GM13977 (cell line): ENCODE data around the gene LIN37.

Experiments
- DNase-seq: peaks from one replicate; pipeline ENCODE4 v3.0.0; 2012; ENCODE audit warnings: low spot score
- in situ Hi-C: fragments of 300-500 bp; cut with MboI; formaldehyde crosslinking; loops from one replicate; pipeline ENCODE4 v1.12.0; 2022; ENCODE audit warnings: low sequenced_read_pairs, low pct_unique_long_range_greater_than_20kb, mixed read lengths, inconsistent platforms; ENCODE audit not compliant: unreplicated experiment
- TF ChIP-seq, protein P1 (sequence below): IDR thresholded peaks from 2 replicates; pipeline ENCODE4 v1.5.1; 2012; ENCODE audit warnings: mild to moderate bottlenecking, control low read depth; ENCODE audit not compliant: insufficient read depth; ENCODE audit errors: extremely low read depth, missing control alignments

LIN37 gene

DNA sequence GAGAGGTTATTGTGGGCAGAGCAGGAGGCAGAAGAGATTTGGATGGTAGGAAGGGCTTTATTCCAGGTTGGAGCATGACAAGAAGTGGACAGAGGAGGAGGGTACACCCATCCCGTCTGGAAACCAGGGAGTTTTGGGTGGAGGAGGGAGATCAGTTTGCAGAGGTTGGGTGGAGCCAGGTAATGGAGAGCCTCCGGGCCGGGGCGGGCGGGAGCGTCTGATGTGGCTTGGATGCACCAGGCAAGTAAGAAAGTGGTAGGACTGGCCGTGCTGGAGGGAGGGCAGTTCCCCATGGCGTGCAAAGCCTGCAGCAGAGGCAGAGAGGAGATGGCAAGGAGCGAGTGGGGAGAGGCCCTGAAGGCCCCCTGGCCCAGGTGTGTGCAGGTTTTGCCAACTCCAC lies 17.0 kb upstream of the LIN37 start:
- in situ Hi-C loops = no loop called here
- DNase-seq = no peak
- TF ChIP-seq, protein P1, sequence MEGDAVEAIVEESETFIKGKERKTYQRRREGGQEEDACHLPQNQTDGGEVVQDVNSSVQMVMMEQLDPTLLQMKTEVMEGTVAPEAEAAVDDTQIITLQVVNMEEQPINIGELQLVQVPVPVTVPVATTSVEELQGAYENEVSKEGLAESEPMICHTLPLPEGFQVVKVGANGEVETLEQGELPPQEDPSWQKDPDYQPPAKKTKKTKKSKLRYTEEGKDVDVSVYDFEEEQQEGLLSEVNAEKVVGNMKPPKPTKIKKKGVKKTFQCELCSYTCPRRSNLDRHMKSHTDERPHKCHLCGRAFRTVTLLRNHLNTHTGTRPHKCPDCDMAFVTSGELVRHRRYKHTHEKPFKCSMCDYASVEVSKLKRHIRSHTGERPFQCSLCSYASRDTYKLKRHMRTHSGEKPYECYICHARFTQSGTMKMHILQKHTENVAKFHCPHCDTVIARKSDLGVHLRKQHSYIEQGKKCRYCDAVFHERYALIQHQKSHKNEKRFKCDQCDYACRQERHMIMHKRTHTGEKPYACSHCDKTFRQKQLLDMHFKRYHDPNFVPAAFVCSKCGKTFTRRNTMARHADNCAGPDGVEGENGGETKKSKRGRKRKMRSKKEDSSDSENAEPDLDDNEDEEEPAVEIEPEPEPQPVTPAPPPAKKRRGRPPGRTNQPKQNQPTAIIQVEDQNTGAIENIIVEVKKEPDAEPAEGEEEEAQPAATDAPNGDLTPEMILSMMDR = no peak

DNA sequence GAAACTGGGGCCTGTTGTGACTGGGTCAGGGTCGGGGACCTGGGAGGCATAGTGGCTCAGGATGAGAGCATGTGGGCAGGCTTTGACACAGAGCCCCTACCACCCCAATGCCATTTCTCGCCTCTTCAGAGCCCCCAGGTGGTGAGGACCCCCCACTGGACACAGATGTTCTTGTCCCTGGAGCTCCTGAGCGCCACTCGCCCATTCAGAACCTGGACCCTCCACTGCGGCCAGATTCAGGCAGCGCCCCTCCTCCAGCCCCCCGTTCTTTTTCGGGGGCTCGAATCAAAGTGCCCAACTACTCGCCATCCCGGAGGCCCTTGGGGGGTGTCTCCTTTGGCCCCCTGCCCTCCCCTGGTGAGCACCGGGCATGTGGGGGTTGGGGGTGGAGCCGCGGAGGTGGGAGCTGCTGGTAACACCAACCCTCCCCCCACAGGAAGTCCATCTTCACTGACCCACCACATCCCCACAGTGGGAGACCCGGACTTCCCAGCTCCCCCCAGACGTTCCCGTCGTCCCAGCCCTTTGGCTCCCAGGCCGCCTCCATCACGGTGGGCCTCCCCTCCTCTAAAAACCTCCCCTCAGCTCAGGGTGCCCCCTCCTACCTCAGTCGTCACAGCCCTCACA lies 16.5 kb upstream of the LIN37 start:
- TF ChIP-seq, protein P1 = no peak
- no peak for DNase-seq

DNA sequence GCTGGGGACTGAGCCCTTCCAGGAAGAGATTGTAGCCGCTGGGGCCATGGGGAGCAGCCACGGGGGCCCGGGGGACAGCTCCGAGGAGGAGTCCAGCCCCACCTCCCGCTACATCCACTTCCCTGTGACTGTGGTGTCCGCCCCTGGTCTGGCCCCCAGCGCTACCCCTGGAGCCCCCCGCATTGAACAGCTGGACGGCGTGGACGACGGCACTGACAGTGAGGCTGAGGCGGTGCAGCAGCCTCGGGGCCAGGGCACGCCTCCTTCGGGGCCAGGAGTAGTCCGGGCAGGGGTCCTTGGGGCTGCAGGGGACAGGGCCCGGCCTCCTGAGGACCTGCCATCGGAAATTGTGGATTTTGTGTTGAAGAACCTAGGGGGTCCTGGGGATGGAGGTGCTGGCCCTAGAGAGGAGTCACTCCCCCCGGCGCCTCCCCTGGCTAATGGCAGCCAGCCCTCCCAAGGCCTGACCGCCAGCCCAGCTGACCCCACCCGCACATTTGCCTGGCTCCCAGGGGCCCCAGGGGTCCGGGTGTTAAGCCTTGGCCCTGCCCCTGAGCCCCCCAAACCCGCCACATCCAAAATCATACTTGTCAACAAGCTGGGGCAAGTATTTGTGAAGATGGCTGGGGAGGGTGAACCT lies 15.7 kb upstream of the LIN37 start:
- in situ Hi-C loops = no loop called here
- peak; percentile 17 for DNase-seq
- TF ChIP-seq, protein P1 = no peak

More for the DNA sequence above, 16.5 kb upstream of the LIN37 start:
- in situ Hi-C loops = no loop called here

DNA sequence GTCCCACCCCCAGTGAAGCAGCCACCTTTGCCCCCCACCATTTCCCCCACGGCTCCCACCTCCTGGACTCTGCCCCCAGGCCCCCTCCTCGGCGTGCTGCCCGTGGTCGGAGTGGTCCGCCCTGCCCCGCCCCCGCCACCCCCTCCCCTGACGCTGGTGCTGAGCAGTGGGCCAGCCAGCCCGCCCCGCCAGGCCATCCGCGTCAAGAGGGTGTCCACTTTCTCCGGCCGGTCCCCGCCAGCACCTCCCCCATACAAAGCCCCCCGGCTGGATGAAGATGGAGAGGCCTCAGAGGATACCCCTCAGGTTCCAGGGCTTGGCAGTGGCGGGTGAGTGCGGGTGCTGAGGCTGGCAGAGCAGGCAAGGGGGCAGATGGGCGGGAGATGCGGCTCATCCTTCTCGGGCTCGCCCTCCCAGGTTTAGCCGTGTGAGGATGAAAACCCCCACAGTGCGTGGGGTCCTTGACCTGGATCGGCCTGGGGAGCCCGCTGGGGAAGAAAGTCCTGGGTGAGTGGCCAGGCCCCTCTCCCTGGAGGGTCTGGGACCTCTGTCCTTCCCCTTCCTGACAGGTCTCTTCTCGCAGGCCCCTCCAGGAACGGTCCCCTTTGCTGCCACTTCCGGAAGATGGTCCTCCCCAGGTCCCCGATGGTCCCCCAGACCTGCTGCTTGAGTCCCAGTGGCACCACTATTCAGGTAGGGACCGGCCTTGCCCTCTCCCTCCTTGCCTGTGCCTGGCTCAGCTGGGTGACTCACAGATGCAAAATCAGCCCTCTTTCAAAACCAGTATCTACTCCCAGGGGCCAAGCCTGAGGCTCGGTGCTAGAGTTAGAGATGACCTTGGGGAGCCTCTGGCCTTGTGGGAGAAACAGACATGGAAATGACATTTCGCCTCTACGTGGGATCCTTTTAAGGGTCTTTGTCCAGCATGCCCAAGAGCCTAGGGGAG lies 14.9 kb upstream of the LIN37 start:
- peak; percentile 23 for DNase-seq
- TF ChIP-seq, protein P1 = no peak
- in situ Hi-C loops = no loop called here

DNA sequence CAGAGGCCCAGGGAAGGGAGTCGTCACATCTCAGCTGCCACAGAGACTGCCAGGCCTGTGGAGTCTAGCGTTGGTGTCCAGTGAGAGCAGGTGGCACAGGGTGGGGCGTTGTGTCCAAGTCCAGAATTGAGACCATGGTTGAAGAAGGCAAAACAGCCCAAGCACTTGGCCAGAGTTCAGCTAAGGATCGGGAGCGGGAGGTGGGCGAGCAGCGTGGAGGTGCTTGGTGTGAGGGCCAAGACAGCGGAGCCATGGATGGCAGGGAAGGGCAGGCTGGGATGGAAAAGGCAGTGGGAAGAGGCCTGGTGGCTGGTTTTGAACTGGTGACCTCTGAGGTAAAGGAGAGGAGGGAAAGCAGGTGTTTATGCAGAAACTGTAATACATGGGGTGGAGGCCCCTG lies 14.1 kb upstream of the LIN37 start:
- DNase-seq = peak; percentile 16
- in situ Hi-C loops = no loop called here
- TF ChIP-seq, protein P1 = no peak

DNA sequence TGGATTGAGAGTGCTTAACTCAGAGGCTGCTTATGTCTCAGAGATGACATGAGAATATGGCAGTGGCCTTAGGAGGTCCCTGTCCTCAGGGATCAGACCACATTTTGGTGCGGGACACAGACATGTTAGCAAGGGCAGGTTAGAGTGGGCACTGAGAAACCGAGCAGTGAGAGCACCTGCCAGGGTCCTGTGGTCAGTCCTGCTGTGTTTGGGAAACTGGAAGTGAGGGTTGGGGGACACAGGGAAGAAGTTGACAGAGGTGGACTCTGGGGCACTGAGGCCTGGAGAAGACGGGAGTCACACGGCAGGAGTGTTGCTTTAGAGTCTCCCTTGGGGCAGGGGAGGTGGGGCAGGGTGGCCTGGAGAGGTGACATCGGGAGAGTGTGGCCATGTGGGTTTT lies 13.5 kb upstream of the LIN37 start:
- DNase-seq = peak; percentile 15
- in situ Hi-C loops = no loop called here
- TF ChIP-seq, protein P1 = no peak
